Liver (tissue), 3 donors: Measurements from ENCODE around the gene VEGFD.

ENCODE experiments used
- ATF3 ChIP-seq: IDR thresholded peaks from 2 replicates; pipeline ENCODE4 v1.6.1; 2016; ENCODE audit warnings: antibody characterized with exemption
- CTCF ChIP-seq: fragments of 150-350 bp; IDR thresholded peaks from 2 replicates; pipeline ENCODE4 v1.5.1; 2017; ENCODE audit warnings: improper control_type of control experiment, low read depth, low read length; ENCODE audit not compliant: missing input control
- FOXA1 ChIP-seq: IDR thresholded peaks from 2 replicates; pipeline ENCODE4 v1.6.1; 2016; ENCODE audit warnings: antibody characterized with exemption
- FOXA2 ChIP-seq: IDR thresholded peaks from 2 replicates; pipeline ENCODE4 v1.6.1; 2016; ENCODE audit warnings: antibody characterized with exemption
- GABPA ChIP-seq, 2 donors: IDR thresholded peaks in 1 of 2; conservative IDR thresholded peaks in 1 of 2; 2 replicates each; pipeline ENCODE4 v1.6.1; 2016; ENCODE audit warnings: antibody characterized with exemption in 2 of 2, mild to moderate bottlenecking in 1 of 2, moderate library complexity in 1 of 2
- HNF4G ChIP-seq: IDR thresholded peaks from 2 replicates; pipeline ENCODE4 v1.6.1; 2016; ENCODE audit warnings: antibody characterized with exemption
- JUND ChIP-seq, 2 donors: IDR thresholded peaks; 2 replicates each; pipeline ENCODE4 v1.6.1; 2016; ENCODE audit warnings: antibody characterized with exemption in 2 of 2
- MAX ChIP-seq: IDR thresholded peaks from 2 replicates; pipeline ENCODE4 v1.6.1; 2016; ENCODE audit warnings: antibody characterized with exemption
- RAD21 ChIP-seq, 2 donors: IDR thresholded peaks; 2 replicates each; pipeline ENCODE4 v1.6.1; 2016; ENCODE audit warnings: antibody characterized with exemption in 2 of 2, mild to moderate bottlenecking in 2 of 2
- REST ChIP-seq: IDR thresholded peaks from 2 replicates; pipeline ENCODE4 v1.6.1; 2016; ENCODE audit warnings: antibody characterized with exemption, mild to moderate bottlenecking
- SP1 ChIP-seq: IDR thresholded peaks from 2 replicates; pipeline ENCODE4 v1.6.1; 2018; ENCODE audit warnings: antibody characterized with exemption, mild to moderate bottlenecking
- TAF1 ChIP-seq: conservative IDR thresholded peaks from 2 replicates; pipeline ENCODE4 v1.6.1; 2016; ENCODE audit warnings: antibody characterized with exemption, mild to moderate bottlenecking
- YY1 ChIP-seq: IDR thresholded peaks from 2 replicates; pipeline ENCODE4 v1.6.1; 2016; ENCODE audit warnings: antibody characterized with exemption, mild to moderate bottlenecking
- donor health status: healthy.
- donor health status: healthy.

GRCh38 chrX:15376956-15377355 is 7.3 kb downstream of the VEGFD start:
- no peak for TF ChIP-seq CTCF
- TF ChIP-seq MAX: no peak
- no peak for TF ChIP-seq YY1
- no peak for TF ChIP-seq ATF3
- TF ChIP-seq JUND (IDR thresholded peaks at IDR 0.05): no peak
- no peak for TF ChIP-seq REST
- TF ChIP-seq SP1: no peak
- TF ChIP-seq FOXA2: no peak
- TF ChIP-seq FOXA1: no peak
- TF ChIP-seq GABPA (IDR thresholded peaks at IDR 0.05 in 1 of 2, conservative IDR thresholded peaks at IDR 0.05 in 1 of 2): no peak
- TF ChIP-seq RAD21 (IDR thresholded peaks at IDR 0.05): no peak
- TF ChIP-seq HNF4G: no peak
- TF ChIP-seq TAF1: no peak
